Measurements from ENCODE around the gene FAM184B. TPM values are rescaled to one million over a fixed set of nuclear protein-coding genes. Genes with fewer than 3 reads are reported as not detected.

The FAM184B gene
- total RNA-seq, 1 experiment from 2014 or later = 0.17 TPM

DNA sequence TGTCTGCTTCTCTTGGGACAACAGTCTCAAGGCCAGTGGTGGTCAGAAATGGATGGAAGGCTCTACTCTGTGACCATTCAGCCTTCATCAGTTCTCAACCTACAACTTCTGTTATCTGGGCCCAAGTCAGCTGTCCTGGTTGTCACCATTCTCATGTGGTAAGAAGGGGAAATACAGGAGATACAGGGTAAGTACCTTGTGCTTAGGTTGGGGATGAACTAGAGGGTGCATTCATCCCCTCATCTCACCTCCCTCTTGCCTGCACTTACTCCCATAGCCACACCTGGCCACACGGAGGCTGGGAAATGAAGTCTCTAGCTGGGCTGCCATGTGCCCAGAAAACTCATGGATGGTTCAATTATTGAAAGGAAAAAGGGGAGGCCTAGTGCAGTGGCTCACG lies 44.9 kb downstream of the FAM184B start:
- ATAC-seq (peak; percentile 52; the same call in 1 of the 2 replicates), DNase-seq (ENCODE audit: low spot score) (no peak)
- no peak for TF ChIP-seq TEAD1 (CRISPR knock-in tag; IDR thresholded peaks at IDR 0.05)
- TF ChIP-seq, protein P1, sequence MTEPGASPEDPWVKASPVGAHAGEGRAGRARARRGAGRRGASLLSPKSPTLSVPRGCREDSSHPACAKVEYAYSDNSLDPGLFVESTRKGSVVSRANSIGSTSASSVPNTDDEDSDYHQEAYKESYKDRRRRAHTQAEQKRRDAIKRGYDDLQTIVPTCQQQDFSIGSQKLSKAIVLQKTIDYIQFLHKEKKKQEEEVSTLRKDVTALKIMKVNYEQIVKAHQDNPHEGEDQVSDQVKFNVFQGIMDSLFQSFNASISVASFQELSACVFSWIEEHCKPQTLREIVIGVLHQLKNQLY (CRISPR knock-in tag; IDR thresholded peaks at IDR 0.05) = no peak
- no peak for TF ChIP-seq ZNF317 (CRISPR knock-in tag; IDR thresholded peaks at IDR 0.05; ENCODE audit: borderline replicate concordance, low read depth)
- TF ChIP-seq, protein P2, sequence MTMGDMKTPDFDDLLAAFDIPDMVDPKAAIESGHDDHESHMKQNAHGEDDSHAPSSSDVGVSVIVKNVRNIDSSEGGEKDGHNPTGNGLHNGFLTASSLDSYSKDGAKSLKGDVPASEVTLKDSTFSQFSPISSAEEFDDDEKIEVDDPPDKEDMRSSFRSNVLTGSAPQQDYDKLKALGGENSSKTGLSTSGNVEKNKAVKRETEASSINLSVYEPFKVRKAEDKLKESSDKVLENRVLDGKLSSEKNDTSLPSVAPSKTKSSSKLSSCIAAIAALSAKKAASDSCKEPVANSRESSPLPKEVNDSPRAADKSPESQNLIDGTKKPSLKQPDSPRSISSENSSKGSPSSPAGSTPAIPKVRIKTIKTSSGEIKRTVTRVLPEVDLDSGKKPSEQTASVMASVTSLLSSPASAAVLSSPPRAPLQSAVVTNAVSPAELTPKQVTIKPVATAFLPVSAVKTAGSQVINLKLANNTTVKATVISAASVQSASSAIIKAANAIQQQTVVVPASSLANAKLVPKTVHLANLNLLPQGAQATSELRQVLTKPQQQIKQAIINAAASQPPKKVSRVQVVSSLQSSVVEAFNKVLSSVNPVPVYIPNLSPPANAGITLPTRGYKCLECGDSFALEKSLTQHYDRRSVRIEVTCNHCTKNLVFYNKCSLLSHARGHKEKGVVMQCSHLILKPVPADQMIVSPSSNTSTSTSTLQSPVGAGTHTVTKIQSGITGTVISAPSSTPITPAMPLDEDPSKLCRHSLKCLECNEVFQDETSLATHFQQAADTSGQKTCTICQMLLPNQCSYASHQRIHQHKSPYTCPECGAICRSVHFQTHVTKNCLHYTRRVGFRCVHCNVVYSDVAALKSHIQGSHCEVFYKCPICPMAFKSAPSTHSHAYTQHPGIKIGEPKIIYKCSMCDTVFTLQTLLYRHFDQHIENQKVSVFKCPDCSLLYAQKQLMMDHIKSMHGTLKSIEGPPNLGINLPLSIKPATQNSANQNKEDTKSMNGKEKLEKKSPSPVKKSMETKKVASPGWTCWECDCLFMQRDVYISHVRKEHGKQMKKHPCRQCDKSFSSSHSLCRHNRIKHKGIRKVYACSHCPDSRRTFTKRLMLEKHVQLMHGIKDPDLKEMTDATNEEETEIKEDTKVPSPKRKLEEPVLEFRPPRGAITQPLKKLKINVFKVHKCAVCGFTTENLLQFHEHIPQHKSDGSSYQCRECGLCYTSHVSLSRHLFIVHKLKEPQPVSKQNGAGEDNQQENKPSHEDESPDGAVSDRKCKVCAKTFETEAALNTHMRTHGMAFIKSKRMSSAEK (CRISPR knock-in tag; IDR thresholded peaks at IDR 0.05; ENCODE audit: borderline replicate concordance) = no peak
- TF ChIP-seq RORB (CRISPR knock-in tag; IDR thresholded peaks at IDR 0.05) = no peak
- TF ChIP-seq, protein P3, sequence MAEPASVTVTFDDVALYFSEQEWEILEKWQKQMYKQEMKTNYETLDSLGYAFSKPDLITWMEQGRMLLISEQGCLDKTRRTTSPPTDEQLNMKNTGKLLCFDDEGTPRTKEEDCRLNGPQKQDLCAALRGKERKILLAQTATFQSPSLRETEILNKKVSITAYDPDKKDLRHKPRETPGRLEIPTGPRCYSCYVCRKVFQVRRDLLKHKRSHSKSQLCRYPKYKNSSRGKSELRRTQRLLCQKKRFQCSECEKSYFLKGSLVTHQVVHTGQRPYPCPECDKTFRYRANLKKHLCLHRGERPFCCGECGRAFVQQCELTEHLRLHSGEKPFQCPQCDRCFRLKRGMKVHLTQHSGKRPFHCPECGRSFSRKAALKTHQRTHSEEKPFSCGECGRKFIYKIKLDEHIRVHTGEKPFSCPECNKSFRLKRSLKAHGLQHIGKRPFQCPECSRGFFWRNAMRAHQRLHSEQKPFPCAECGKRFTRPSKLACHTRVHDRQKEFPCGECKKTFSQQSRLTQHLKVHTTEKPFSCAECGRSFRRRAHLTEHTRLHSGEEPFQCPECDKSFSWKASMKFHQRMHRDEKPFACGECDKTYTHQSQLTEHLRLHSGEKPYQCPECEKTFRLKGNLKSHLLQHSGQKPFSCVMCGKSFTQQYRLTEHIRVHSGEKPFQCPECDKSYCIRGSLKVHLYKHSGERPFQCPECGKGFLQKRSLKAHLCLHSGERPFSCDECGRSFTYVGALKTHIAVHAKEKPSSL (CRISPR knock-in tag; conservative IDR thresholded peaks at IDR 0.05) = no peak
- TF ChIP-seq, protein P4, sequence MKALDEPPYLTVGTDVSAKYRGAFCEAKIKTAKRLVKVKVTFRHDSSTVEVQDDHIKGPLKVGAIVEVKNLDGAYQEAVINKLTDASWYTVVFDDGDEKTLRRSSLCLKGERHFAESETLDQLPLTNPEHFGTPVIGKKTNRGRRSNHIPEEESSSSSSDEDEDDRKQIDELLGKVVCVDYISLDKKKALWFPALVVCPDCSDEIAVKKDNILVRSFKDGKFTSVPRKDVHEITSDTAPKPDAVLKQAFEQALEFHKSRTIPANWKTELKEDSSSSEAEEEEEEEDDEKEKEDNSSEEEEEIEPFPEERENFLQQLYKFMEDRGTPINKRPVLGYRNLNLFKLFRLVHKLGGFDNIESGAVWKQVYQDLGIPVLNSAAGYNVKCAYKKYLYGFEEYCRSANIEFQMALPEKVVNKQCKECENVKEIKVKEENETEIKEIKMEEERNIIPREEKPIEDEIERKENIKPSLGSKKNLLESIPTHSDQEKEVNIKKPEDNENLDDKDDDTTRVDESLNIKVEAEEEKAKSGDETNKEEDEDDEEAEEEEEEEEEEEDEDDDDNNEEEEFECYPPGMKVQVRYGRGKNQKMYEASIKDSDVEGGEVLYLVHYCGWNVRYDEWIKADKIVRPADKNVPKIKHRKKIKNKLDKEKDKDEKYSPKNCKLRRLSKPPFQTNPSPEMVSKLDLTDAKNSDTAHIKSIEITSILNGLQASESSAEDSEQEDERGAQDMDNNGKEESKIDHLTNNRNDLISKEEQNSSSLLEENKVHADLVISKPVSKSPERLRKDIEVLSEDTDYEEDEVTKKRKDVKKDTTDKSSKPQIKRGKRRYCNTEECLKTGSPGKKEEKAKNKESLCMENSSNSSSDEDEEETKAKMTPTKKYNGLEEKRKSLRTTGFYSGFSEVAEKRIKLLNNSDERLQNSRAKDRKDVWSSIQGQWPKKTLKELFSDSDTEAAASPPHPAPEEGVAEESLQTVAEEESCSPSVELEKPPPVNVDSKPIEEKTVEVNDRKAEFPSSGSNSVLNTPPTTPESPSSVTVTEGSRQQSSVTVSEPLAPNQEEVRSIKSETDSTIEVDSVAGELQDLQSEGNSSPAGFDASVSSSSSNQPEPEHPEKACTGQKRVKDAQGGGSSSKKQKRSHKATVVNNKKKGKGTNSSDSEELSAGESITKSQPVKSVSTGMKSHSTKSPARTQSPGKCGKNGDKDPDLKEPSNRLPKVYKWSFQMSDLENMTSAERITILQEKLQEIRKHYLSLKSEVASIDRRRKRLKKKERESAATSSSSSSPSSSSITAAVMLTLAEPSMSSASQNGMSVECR (CRISPR knock-in tag; IDR thresholded peaks at IDR 0.05; ENCODE audit: borderline replicate concordance) = no peak
- no peak for TF ChIP-seq ZNF423 (CRISPR knock-in tag; IDR thresholded peaks at IDR 0.05)
- TF ChIP-seq ESRRA (CRISPR knock-in tag; IDR thresholded peaks at IDR 0.05; ENCODE audit: borderline replicate concordance) = no peak
- no peak for TF ChIP-seq ZNF263 (CRISPR knock-in tag; IDR thresholded peaks at IDR 0.05; ENCODE audit: low read depth)
- TF ChIP-seq ZNF219 (CRISPR knock-in tag; IDR thresholded peaks at IDR 0.05; ENCODE audit: borderline replicate concordance) = no peak
- H3K36me3 Mint-ChIP-seq = no peaks in the 10 kb centered on the region
- peaks cover 4% of the 10 kb centered on the region; the same call in 1 of the 2 replicates for H3K27me3 Mint-ChIP-seq (ENCODE audit: low read depth)
- ChIA-PET POLR2A (no interaction called here), CTCF (no interaction called here)
- H3K4me1 Mint-ChIP-seq = peaks cover 7% of the 10 kb centered on the region
- H3K9me3 Mint-ChIP-seq = no peaks in the 10 kb centered on the region; the same call in none of the 2 replicates
- H3K4me3 Mint-ChIP-seq = no peak overlapping the region
- no peak overlapping the region for H3K27ac Mint-ChIP-seq

DNA sequence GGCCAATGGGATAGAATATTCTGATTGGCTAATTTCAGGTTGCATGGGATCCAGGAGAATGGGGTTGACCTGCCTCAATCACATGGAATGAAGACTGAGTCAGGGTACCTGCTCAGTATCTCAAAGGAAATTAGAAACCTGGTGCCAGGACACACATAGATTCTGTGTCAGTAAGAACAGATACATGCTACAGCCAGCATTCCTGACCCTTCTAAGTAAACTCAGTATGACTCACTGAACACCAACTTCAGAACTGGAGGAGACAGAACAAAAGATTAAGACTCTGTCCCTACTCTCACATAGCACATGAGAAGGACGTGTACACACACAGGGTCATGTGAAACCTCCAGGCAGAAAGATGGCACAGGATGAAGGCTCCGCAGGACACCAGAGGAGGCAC lies 54.5 kb downstream of the FAM184B start:
- Mint-ChIP-seq H3K36me3 (peaks cover 34% of the 10 kb centered on the region), H3K4me3 (no peak overlapping the region), H3K4me1 (peaks cover 17% of the 10 kb centered on the region), H3K27me3 (ENCODE audit: low read depth) (peaks cover 22% of the 10 kb centered on the region), H3K27ac (no peak overlapping the region), H3K9me3 (peaks cover 43% of the 10 kb centered on the region)
- ATAC-seq = no peak
- POLR2A ChIA-PET = no interaction called here
- TF ChIP-seq, protein P5, sequence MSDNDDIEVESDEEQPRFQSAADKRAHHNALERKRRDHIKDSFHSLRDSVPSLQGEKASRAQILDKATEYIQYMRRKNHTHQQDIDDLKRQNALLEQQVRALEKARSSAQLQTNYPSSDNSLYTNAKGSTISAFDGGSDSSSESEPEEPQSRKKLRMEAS (CRISPR knock-in tag; IDR thresholded peaks at IDR 0.05) = no peak
- TF ChIP-seq, protein P6, sequence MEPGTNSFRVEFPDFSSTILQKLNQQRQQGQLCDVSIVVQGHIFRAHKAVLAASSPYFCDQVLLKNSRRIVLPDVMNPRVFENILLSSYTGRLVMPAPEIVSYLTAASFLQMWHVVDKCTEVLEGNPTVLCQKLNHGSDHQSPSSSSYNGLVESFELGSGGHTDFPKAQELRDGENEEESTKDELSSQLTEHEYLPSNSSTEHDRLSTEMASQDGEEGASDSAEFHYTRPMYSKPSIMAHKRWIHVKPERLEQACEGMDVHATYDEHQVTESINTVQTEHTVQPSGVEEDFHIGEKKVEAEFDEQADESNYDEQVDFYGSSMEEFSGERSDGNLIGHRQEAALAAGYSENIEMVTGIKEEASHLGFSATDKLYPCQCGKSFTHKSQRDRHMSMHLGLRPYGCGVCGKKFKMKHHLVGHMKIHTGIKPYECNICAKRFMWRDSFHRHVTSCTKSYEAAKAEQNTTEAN (CRISPR knock-in tag; IDR thresholded peaks at IDR 0.05) = no peak
- no peak for TF ChIP-seq RORB (CRISPR knock-in tag; IDR thresholded peaks at IDR 0.05)
- no peak for TF ChIP-seq CREM (CRISPR knock-in tag; IDR thresholded peaks at IDR 0.05)
- TF ChIP-seq ZNF396 (CRISPR knock-in tag; IDR thresholded peaks at IDR 0.05; ENCODE audit: borderline replicate concordance) = no peak
- TF ChIP-seq GTF2I (CRISPR knock-in tag; conservative IDR thresholded peaks at IDR 0.05) = no peak
- TF ChIP-seq ZNF121 (CRISPR knock-in tag; IDR thresholded peaks at IDR 0.05) = no peak
- no peak for TF ChIP-seq FOXJ3 (CRISPR knock-in tag; IDR thresholded peaks at IDR 0.05; ENCODE audit: borderline replicate concordance)
- TF ChIP-seq, protein P7, sequence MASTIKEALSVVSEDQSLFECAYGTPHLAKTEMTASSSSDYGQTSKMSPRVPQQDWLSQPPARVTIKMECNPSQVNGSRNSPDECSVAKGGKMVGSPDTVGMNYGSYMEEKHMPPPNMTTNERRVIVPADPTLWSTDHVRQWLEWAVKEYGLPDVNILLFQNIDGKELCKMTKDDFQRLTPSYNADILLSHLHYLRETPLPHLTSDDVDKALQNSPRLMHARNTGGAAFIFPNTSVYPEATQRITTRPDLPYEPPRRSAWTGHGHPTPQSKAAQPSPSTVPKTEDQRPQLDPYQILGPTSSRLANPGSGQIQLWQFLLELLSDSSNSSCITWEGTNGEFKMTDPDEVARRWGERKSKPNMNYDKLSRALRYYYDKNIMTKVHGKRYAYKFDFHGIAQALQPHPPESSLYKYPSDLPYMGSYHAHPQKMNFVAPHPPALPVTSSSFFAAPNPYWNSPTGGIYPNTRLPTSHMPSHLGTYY (CRISPR knock-in tag; IDR thresholded peaks at IDR 0.05) = no peak
- no peak for TF ChIP-seq NR3C1 (CRISPR knock-in tag; conservative IDR thresholded peaks at IDR 0.05; ENCODE audit: low read depth)
- no peak for TF ChIP-seq ZNF317 (CRISPR knock-in tag; IDR thresholded peaks at IDR 0.05; ENCODE audit: borderline replicate concordance, low read depth)
- no peak for TF ChIP-seq FOXP1 (CRISPR knock-in tag; IDR thresholded peaks at IDR 0.05; ENCODE audit: borderline replicate concordance)
- CTCF ChIA-PET = no interaction called here
- DNase-seq (ENCODE audit: low spot score) = no peak

Measured in WTC11 (cell line).